Osteocyte (in vitro differentiated cells): ENCODE results near the gene ADH1C. TPM values are rescaled to one million over a fixed set of nuclear protein-coding genes. Genes with fewer than 3 reads are reported as not detected.
A peak's percentile ranks its signal among the peaks of the same experiment; 100 is the strongest.

Experiments used
- DNase-seq: peaks from one replicate; pipeline ENCODE4 v3.0.0; 2021; ENCODE audit warnings: mixed read lengths; ENCODE audit not compliant: unreplicated experiment; ENCODE audit errors: extremely low spot score
- H3K27ac Mint-ChIP-seq: one replicate; pipeline ENCODE4 v1.8.0; 2021; ENCODE audit warnings: mild to moderate bottlenecking, mixed read lengths; ENCODE audit not compliant: unreplicated experiment
- H3K27me3 Mint-ChIP-seq: one replicate; pipeline ENCODE4 v1.8.0; 2021; ENCODE audit warnings: mixed read lengths; ENCODE audit not compliant: unreplicated experiment
- H3K36me3 Mint-ChIP-seq: one replicate; pipeline ENCODE4 v1.8.0; 2021; ENCODE audit warnings: mixed read lengths; ENCODE audit not compliant: unreplicated experiment
- H3K4me1 Mint-ChIP-seq: one replicate; pipeline ENCODE4 v1.8.0; 2021; ENCODE audit warnings: mixed read lengths; ENCODE audit not compliant: unreplicated experiment
- H3K4me3 Mint-ChIP-seq: one replicate; pipeline ENCODE4 v1.8.0; 2021; ENCODE audit warnings: mild to moderate bottlenecking, moderate library complexity, mixed read lengths; ENCODE audit not compliant: unreplicated experiment
- H3K9me3 Mint-ChIP-seq: one replicate; pipeline ENCODE4 v1.8.0; 2021; ENCODE audit warnings: mixed read lengths; ENCODE audit not compliant: unreplicated experiment
- CTCF ChIP-seq: fragments of 200-600 bp; sonication (generic); IDR thresholded peaks from 2 replicates; pipeline ENCODE4 v1.5.0; 2021; ENCODE audit warnings: antibody characterized with exemption, mild to moderate bottlenecking, moderate library complexity
- total RNA-seq: library from RNA; stranded (reverse); gene quantifications from 2 replicates; pipeline ENCODE4 v1.2.1, GENCODE V29; 2021

The ADH1C gene
- total RNA-seq, 1 donor from 2014 or later, result not detected

- TF ChIP-seq CTCF, result no peak
- no peak for DNase-seq
- Mint-ChIP-seq H3K4me1 (peaks cover 26% of the 10 kb centered on the region), H3K4me3 (no peak overlapping the region), H3K9me3 (peaks cover 30% of the 10 kb centered on the region), H3K27ac (peak overlapping the region; percentile 90), H3K36me3 (peaks cover 11% of the 10 kb centered on the region), H3K27me3 (no peaks in the 10 kb centered on the region)
These were observed 51.0 kb downstream of the ADH1C start for GRCh38 chr4:99301376-99302164.

- peaks cover 26% of the 10 kb centered on the region for H3K4me1 Mint-ChIP-seq
- DNase-seq, result peak; percentile 88
- peak overlapping the region; percentile 5 for H3K4me3 Mint-ChIP-seq
- TF ChIP-seq CTCF, result no peak
- H3K9me3 Mint-ChIP-seq, result peaks cover 37% of the 10 kb centered on the region
- H3K27me3 Mint-ChIP-seq, result no peaks in the 10 kb centered on the region
- H3K27ac Mint-ChIP-seq, result peak overlapping the region; percentile 90
- peaks cover 11% of the 10 kb centered on the region for H3K36me3 Mint-ChIP-seq
These were observed 51.6 kb downstream of the ADH1C start for GRCh38 chr4:99300934-99301333.

GRCh38 chr4:99293357-99293756, 59.2 kb downstream of the ADH1C start:
- H3K9me3 Mint-ChIP-seq, result peaks cover 41% of the 10 kb centered on the region
- peaks cover 9% of the 10 kb centered on the region for H3K4me1 Mint-ChIP-seq
- peaks cover 13% of the 10 kb centered on the region for H3K36me3 Mint-ChIP-seq
- peak overlapping the region; percentile 33 for H3K27ac Mint-ChIP-seq
- no peak overlapping the region for H3K4me3 Mint-ChIP-seq
- no peak for DNase-seq
- no peak for TF ChIP-seq CTCF
- H3K27me3 Mint-ChIP-seq, result no peaks in the 10 kb centered on the region

GRCh38 chr4:99290848-99291786, 61.4 kb downstream of the ADH1C start, which contains the start of gene ADH1A:
ADH1A (minus strand) TSS chr4:99290985; CDS start chr4:99290914, 71 bp downstream.
- no peak for TF ChIP-seq CTCF
- H3K27me3 Mint-ChIP-seq, result no peaks in the 10 kb centered on the region
- H3K4me3 Mint-ChIP-seq, result no peak within 1 kb of the TSS

More at GRCh38 chr4:99290848-99291786, 61.4 kb downstream of the ADH1C start, which contains the start of gene ADH1A:
- peaks cover 8% of the 10 kb centered on the region for H3K36me3 Mint-ChIP-seq
- peaks cover 9% of the 10 kb centered on the region for H3K4me1 Mint-ChIP-seq
- H3K9me3 Mint-ChIP-seq, result peaks cover 21% of the 10 kb centered on the region
- no peak within 1 kb of the TSS for H3K27ac Mint-ChIP-seq
- DNase-seq, result no peak

Other genes starting within 250 kb of the ADH1C start
- gene ADH4, start 208.4 kb downstream of the ADH1C start, total RNA-seq, result not detected in 2 replicates
- gene ADH6, start 133.5 kb downstream of the ADH1C start, total RNA-seq, result not detected in 2 replicates
- gene ADH1A, start 61.8 kb downstream of the ADH1C start, total RNA-seq, result not detected in 2 replicates
- gene ADH1B, start 31.3 kb downstream of the ADH1C start, total RNA-seq, result 5.7 and 8.8 TPM in 2 replicates
- gene ADH7, start 82.6 kb upstream of the ADH1C start, total RNA-seq, result not detected in 2 replicates
- not detected in 2 replicates for gene C4orf17, start 158.3 kb upstream of the ADH1C start, total RNA-seq
- gene TRMT10A, start 211.3 kb upstream of the ADH1C start, total RNA-seq, result 5.4 and 6.3 TPM in 2 replicates
- not detected in 2 replicates for gene MTTP, start 222.1 kb upstream of the ADH1C start, total RNA-seq